Measurements from ENCODE around the gene ITPKB. TPM values are rescaled to one million over a fixed set of nuclear protein-coding genes. Genes with fewer than 3 reads are reported as not detected.
"Not testable (repeated sequence)": the region's sequence is repeated elsewhere in the genome, so short reads cannot be mapped to it uniquely, and the experiment has no call there.

Gene ITPKB
- total RNA-seq, 2 experiments from 2014 or later: 31.0 to 31.9 TPM

DNA sequence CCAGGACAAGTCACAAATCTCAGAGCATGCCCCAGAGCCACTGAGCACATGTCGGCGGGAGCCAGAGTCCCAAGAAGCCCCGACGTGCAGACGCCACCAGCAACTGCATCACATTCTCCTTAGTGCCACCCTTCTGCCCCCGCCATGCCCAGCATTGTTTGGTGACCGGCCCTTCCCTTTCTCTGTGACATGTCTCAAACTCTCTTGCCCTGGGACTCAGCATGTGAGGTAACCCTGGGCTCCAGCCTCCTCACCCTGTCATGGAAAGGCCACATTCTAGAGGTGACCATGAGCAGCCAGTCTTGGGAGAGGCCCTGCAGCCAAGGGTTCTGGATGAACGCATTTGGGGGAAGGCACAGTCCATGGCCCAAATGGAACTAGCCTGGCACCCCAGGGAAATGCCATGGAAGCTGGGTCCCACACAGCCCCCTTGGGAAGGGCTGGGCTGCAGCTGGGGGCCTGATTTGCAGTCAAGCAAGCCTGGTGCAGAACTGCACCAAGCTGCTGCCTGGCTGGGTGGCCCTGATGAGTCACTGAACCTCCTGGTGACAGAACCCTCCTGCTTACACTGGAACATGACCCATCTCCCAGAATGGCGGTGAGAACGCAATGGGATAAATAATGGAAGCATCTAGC, 94.4 kb downstream of the ITPKB start:
- Mint-ChIP-seq H3K27ac (peak overlapping the region; percentile 86), H3K36me3 (ENCODE audit: low read depth) (peaks cover 50% of the 10 kb centered on the region), H3K9me3 (ENCODE audit: low read depth) (no peaks in the 10 kb centered on the region), H3K4me1 (peaks cover 61% of the 10 kb centered on the region), H3K27me3 (no peaks in the 10 kb centered on the region), H3K4me3 (no peak overlapping the region)
- intact Hi-C loops (cut with DNase I, micrococcal nuclease): loop anchor here in 1 of 2 experiments (1.0 to 5.0 kb wide), 2 partner anchors 9 to 33 kb away; no protein-coding TSS in a partner anchor
- POLR2A ChIA-PET: interaction anchor here (1.2 kb wide), 1 partner anchor 18 kb away, joined by 5 read pairs; no protein-coding TSS in a partner anchor
- ATAC-seq: peak; percentile 25
- CTCF ChIA-PET: interaction anchor here (1.1 to 2.3 kb wide), 5 partner anchors 8 to 43 kb away, joined by 3 to 10 read pairs (median 6); no protein-coding TSS in a partner anchor
- DNase-seq: no peak

GRCh38 chr1:226643611-226644540, 95.2 kb downstream of the ITPKB start:
- ChIA-PET CTCF (interaction anchor here (1.0 to 2.3 kb wide), 8 partner anchors 9 to 184 kb away, joined by 3 to 10 read pairs (median 6); no protein-coding TSS in a partner anchor), POLR2A (interaction anchor here (0.5 to 1.2 kb wide), 5 partner anchors 18 to 240 kb away, joined by 3 to 7 read pairs (median 5); no protein-coding TSS in a partner anchor)
- DNase-seq: peak; percentile 74
- H3K27me3 Mint-ChIP-seq: no peaks in the 10 kb centered on the region
- H3K9me3 Mint-ChIP-seq (ENCODE audit: low read depth): no peaks in the 10 kb centered on the region
- intact Hi-C loops (cut with DNase I, micrococcal nuclease): loop anchor here in 1 of 2 experiments (5.0 kb wide), 1 partner anchor 33 kb away; no protein-coding TSS in a partner anchor
- peak; percentile 28 for ATAC-seq
- H3K27ac Mint-ChIP-seq: peak overlapping the region; percentile 86
- H3K4me1 Mint-ChIP-seq: peaks cover 54% of the 10 kb centered on the region
- H3K36me3 Mint-ChIP-seq (ENCODE audit: low read depth): peaks cover 47% of the 10 kb centered on the region
- H3K4me3 Mint-ChIP-seq: peak overlapping the region; percentile 50

GRCh38 chr1:226643177-226643576, 95.9 kb downstream of the ITPKB start:
- DNase-seq (peak; percentile 88), ATAC-seq (peak; percentile 94)
- H3K27me3 Mint-ChIP-seq: no peaks in the 10 kb centered on the region
- H3K36me3 Mint-ChIP-seq (ENCODE audit: low read depth): peaks cover 40% of the 10 kb centered on the region
- H3K27ac Mint-ChIP-seq: peak overlapping the region; percentile 86
- CTCF ChIA-PET: interaction anchor here (1.0 to 2.3 kb wide), 5 partner anchors 10 to 185 kb away, joined by 3 to 10 read pairs (median 5); no protein-coding TSS in a partner anchor
- intact Hi-C loops (cut with DNase I, micrococcal nuclease): loop anchor here in 1 of 2 experiments (5.0 kb wide), 1 partner anchor 34 kb away; no protein-coding TSS in a partner anchor
- H3K4me3 Mint-ChIP-seq: peak overlapping the region; percentile 50
- POLR2A ChIA-PET: interaction anchor here (0.5 to 1.2 kb wide), 4 partner anchors 18 to 241 kb away, joined by 3 to 7 read pairs (median 5); no protein-coding TSS in a partner anchor
- peaks cover 53% of the 10 kb centered on the region for H3K4me1 Mint-ChIP-seq
- no peaks in the 10 kb centered on the region for H3K9me3 Mint-ChIP-seq (ENCODE audit: low read depth)

GRCh38 chr1:226642421-226642820, 96.7 kb downstream of the ITPKB start:
- DNase-seq: no peak
- no peak for ATAC-seq
- ChIA-PET POLR2A (interaction anchor here (1.2 kb wide), 1 partner anchor 72 kb away, joined by 3 read pairs; no protein-coding TSS in a partner anchor), CTCF (interaction anchor here (0.7 to 2.3 kb wide), 7 partner anchors 9 to 482 kb away, joined by 3 to 10 read pairs (median 5); no protein-coding TSS in a partner anchor)
- Mint-ChIP-seq H3K9me3 (ENCODE audit: low read depth) (no peaks in the 10 kb centered on the region), H3K27ac (peak overlapping the region; percentile 25), H3K4me3 (no peak overlapping the region), H3K36me3 (ENCODE audit: low read depth) (peaks cover 35% of the 10 kb centered on the region), H3K27me3 (no peaks in the 10 kb centered on the region), H3K4me1 (peaks cover 50% of the 10 kb centered on the region)
- intact Hi-C loops (cut with DNase I, micrococcal nuclease): loop anchor here in 1 of 2 experiments (5.0 kb wide), 1 partner anchor 35 kb away; no protein-coding TSS in a partner anchor

DNA sequence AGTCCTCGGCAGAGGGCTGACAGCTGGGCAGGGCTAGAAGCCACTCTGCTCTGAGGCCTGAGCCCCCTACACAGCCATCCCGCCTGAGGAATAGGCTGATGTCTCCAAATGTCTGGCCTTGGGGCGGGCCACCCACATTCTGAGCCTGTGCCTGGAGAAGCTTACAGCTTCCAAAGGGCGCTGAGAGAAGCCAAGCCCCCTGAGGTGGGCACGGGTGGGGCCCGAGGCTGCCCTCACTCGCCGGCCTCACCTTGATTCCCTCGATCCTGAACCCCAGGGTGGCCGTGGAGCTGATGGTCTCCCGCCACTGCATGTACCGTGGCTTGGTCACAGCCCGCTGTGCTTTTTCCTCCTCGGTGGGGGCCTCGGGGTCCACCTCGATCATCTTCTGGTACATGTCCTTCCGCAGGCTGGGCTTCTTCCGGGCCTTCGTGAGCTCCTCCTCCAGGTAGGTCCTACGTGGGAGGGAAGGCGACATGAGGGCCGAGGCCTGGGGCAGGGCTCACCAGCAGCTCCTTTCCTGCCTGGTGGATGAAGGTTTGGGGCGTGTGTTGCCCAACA, 97.3 kb downstream of the ITPKB start:
- ChIA-PET CTCF (interaction anchor here (0.5 to 1.8 kb wide), 9 partner anchors 15 to 483 kb away, joined by 3 to 6 read pairs (median 3); no protein-coding TSS in a partner anchor), POLR2A (interaction anchor here (1.5 kb wide), 1 partner anchor 10 kb away, joined by 3 read pairs; no protein-coding TSS in a partner anchor)

DNA sequence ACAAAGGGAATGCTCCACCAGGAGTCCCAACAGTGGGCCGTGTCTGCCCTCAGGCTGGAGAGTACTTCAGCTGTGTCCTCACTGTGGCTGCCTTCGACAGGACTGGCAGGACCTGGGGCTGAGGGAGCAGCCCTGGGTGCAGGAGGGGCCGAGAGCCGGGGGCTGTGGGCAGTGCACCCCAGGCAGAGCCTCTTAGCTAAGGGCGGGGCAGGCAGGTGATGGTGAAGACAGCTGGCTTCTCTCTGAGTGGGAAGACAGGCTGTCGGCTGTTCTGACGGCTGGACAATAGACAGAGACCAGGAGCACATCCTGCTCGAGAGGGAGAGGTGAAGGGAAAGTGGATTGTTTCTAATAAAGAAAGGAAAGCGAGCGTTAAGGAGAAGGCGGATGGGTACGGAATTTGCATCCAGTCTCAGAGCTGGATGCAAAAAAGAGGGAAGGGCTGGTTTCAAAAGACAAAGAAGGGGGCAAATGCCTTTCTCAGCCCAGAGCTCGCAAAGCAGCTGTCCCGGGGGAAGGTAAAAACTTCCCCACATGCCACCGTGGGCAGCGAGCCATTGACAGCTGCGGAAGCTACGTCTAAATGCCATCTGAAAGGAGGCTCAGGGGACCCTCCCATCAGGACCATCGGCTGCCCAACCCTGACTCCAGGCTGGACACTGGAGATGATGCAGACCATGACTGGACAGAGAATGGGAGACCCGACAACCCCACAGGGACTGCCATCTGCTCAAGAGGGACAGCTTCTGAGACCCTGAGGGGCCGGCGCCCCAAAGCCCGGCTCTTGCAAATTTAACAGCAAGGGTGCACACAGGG, 98.6 kb downstream of the ITPKB start:
- ATAC-seq: no peak
- Mint-ChIP-seq H3K36me3 (ENCODE audit: low read depth) (peaks cover 36% of the 10 kb centered on the region), H3K9me3 (ENCODE audit: low read depth) (no peaks in the 10 kb centered on the region), H3K27me3 (no peaks in the 10 kb centered on the region), H3K4me1 (peaks cover 48% of the 10 kb centered on the region), H3K27ac (peak overlapping the region; percentile 73), H3K4me3 (no peak overlapping the region)
- no peak for DNase-seq
- CTCF ChIA-PET: interaction anchor here (1.0 to 1.8 kb wide), 8 partner anchors 14 to 188 kb away, joined by 3 to 6 read pairs (median 4); no protein-coding TSS in a partner anchor
- intact Hi-C loops (cut with DNase I, micrococcal nuclease): loop anchor here in 1 of 2 experiments (5.0 kb wide), 1 partner anchor 37 kb away; no protein-coding TSS in a partner anchor
- POLR2A ChIA-PET: interaction anchor here (1.5 kb wide), 1 partner anchor 9 kb away, joined by 3 read pairs; no protein-coding TSS in a partner anchor

More for the DNA sequence above, 97.3 kb downstream of the ITPKB start:
- ATAC-seq (no peak), DNase-seq (no peak)
- no peaks in the 10 kb centered on the region for H3K9me3 Mint-ChIP-seq (ENCODE audit: low read depth)
- no peak overlapping the region for H3K27ac Mint-ChIP-seq
- H3K4me1 Mint-ChIP-seq: peaks cover 49% of the 10 kb centered on the region
- H3K36me3 Mint-ChIP-seq (ENCODE audit: low read depth): peaks cover 38% of the 10 kb centered on the region
- intact Hi-C loops (cut with DNase I, micrococcal nuclease): loop anchor here in 1 of 2 experiments (5.0 kb wide), 1 partner anchor 36 kb away; no protein-coding TSS in a partner anchor
- no peaks in the 10 kb centered on the region for H3K27me3 Mint-ChIP-seq
- no peak overlapping the region for H3K4me3 Mint-ChIP-seq

- ChIA-PET POLR2A (no interaction called here), CTCF (interaction anchor here (1.3 to 1.8 kb wide), 2 partner anchors 13 to 71 kb away, joined by 3 to 5 read pairs; no protein-coding TSS in a partner anchor)
- DNase-seq: no peak
- intact Hi-C loops (cut with DNase I, micrococcal nuclease): loop anchor here in 1 of 2 experiments (5.0 kb wide), 1 partner anchor 38 kb away; no protein-coding TSS in a partner anchor
- H3K27me3 Mint-ChIP-seq: no peaks in the 10 kb centered on the region
- H3K27ac Mint-ChIP-seq: no peak overlapping the region
- H3K36me3 Mint-ChIP-seq (ENCODE audit: low read depth): peaks cover 36% of the 10 kb centered on the region
- no peak for ATAC-seq
- H3K9me3 Mint-ChIP-seq (ENCODE audit: low read depth): no peaks in the 10 kb centered on the region
- peaks cover 47% of the 10 kb centered on the region for H3K4me1 Mint-ChIP-seq
- no peak overlapping the region for H3K4me3 Mint-ChIP-seq
Measured at GRCh38 chr1:226639631-226640061, 99.4 kb downstream of the ITPKB start.

DNA sequence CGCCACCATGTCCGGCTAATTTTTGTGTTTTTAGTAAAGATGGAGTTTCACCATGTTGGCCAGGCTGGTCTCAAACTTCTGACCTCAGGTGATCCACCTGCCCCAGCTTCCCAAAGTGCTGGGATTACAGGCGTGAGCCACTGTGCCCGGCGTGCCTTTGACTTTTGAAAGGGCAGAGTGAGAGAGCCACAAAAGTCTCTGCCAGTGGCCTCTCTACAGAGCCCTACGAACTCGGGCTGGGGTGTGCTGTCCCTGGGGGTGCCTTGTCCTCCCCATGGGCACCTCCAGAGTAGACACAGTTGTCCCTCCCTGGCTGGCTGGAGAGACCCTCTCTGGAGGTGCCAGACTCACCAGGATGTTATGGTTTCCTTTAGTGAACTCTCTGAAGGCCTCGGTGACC, 99.9 kb downstream of the ITPKB start:
- H3K27me3 Mint-ChIP-seq; H3K9me3 Mint-ChIP-seq (ENCODE audit: low read depth); ATAC-seq; DNase-seq; H3K4me3 Mint-ChIP-seq; H3K27ac Mint-ChIP-seq; intact Hi-C loops (cut with DNase I, micrococcal nuclease): not testable (repeated sequence)
- Mint-ChIP-seq H3K36me3 (ENCODE audit: low read depth) (peaks cover 37% of the 10 kb centered on the region), H3K4me1 (peaks cover 47% of the 10 kb centered on the region)
- POLR2A ChIA-PET: interaction anchor here (0.7 kb wide), 1 partner anchor 97 kb away, joined by 8 read pairs; no protein-coding TSS in a partner anchor
- CTCF ChIA-PET: interaction anchor here (0.8 to 1.3 kb wide), 2 partner anchors 11 to 13 kb away, joined by 3 read pairs; no protein-coding TSS in a partner anchor

GRCh38 chr1:226638608-226639007, 100.5 kb downstream of the ITPKB start:
- ChIA-PET POLR2A (interaction anchor here (0.7 kb wide), 1 partner anchor 97 kb away, joined by 8 read pairs; no protein-coding TSS in a partner anchor), CTCF (interaction anchor here (0.8 to 1.3 kb wide), 4 partner anchors 11 to 190 kb away, joined by 3 to 6 read pairs (median 3); no protein-coding TSS in a partner anchor)
- no peak overlapping the region for H3K27ac Mint-ChIP-seq
- DNase-seq: no peak
- H3K4me1 Mint-ChIP-seq: peaks cover 44% of the 10 kb centered on the region
- peaks cover 34% of the 10 kb centered on the region for H3K36me3 Mint-ChIP-seq (ENCODE audit: low read depth)
- H3K27me3 Mint-ChIP-seq: no peaks in the 10 kb centered on the region
- H3K4me3 Mint-ChIP-seq: no peak overlapping the region
- ATAC-seq: no peak
- intact Hi-C loops (cut with DNase I, micrococcal nuclease): no loop called here
- no peaks in the 10 kb centered on the region for H3K9me3 Mint-ChIP-seq (ENCODE audit: low read depth)
